Upper lobe of left lung (tissue), 6 donors: ENCODE results near the gene NAV2. TPM values are rescaled to one million over a fixed set of nuclear protein-coding genes. Genes with fewer than 3 reads are reported as not detected.

Experiments used
- ATAC-seq, 2 donors: fragments of 200-7000 bp; cut with Tn5 transposase; one replicate each; pipeline ENCODE4 v1.9.1; 2022; ENCODE audit warnings: mild to moderate bottlenecking in 2 of 2, moderate library complexity in 2 of 2; ENCODE audit not compliant: low FRiP score in 2 of 2
- DNase-seq, 2 donors: peaks; one replicate each; pipeline ENCODE4 v3.0.0-alpha.2; 2019 to 2020
- H3K27ac ChIP-seq, 4 donors: fragments of 200-600 bp; sonication (generic); one replicate each; pipeline ENCODE4 v1.5.1; 2016 to 2019
- H3K27me3 ChIP-seq, 4 donors: fragments of 200-600 bp; sonication (generic); one replicate each; pipeline ENCODE4 v1.5.1; 2017 to 2019
- H3K36me3 ChIP-seq, 4 donors: fragments of 200-600 bp; sonication (generic); one replicate each; pipeline ENCODE4 v1.5.1; 2016 to 2019
- H3K4me1 ChIP-seq, 4 donors: fragments of 200-600 bp; sonication (generic); one replicate each; pipeline ENCODE4 v1.5.1; 2018 to 2019
- H3K4me3 ChIP-seq, 4 donors: fragments of 200-600 bp; sonication (generic); one replicate each; pipeline ENCODE4 v1.5.1; 2017 to 2019; ENCODE audit warnings: mild to moderate bottlenecking in 2 of 4, moderate library complexity in 1 of 4
- H3K9me3 ChIP-seq, 4 donors: fragments of 200-600 bp; sonication (generic); one replicate each; pipeline ENCODE4 v1.5.1; 2018 to 2019
- CTCF ChIP-seq, 6 experiments: fragments of 450-650 bp in 4 of 6; fragments of 200-600 bp in 2 of 6; sonication (generic) in 2 of 6; IDR thresholded peaks; one replicate each; pipeline ENCODE4 v1.5.1; 2016 to 2019; ENCODE audit warnings: antibody characterized with exemption in 6 of 6
- EP300 ChIP-seq, 4 donors: sonication (generic); formaldehyde crosslinking; IDR thresholded peaks; one replicate each; pipeline ENCODE4 v1.5.1; 2017; ENCODE audit warnings: antibody characterized with exemption in 4 of 4, control low read depth in 2 of 4
- POLR2A ChIP-seq, 4 donors: fragments of 450-650 bp; IDR thresholded peaks; one replicate each; pipeline ENCODE4 v1.5.1; 2016 to 2017; ENCODE audit warnings: antibody characterized with exemption in 4 of 4, mild to moderate bottlenecking in 2 of 4
- POLR2AphosphoS5 ChIP-seq, 2 donors: sonication (generic); formaldehyde crosslinking; IDR thresholded peaks; one replicate each; pipeline ENCODE4 v1.5.1; 2017; ENCODE audit warnings: antibody characterized with exemption in 2 of 2
- WGBS, 2 donors: methylation state at CpG; one replicate each; pipeline ENCODE4 v1.1.5; 2017 to 2018; 5-methylcytosine and 5-hydroxymethylcytosine counted together
- total RNA-seq, 6 donors: library from RNA; depleted of rRNA in 4 of 6; stranded (reverse); fragments of >200 nt in 4 of 6; gene quantifications; one replicate each; pipeline versions ENCODE4 v1.1.0 to v1.2.1, GENCODE V29; 2016 to 2021
- donor health status: DM: no; HTN: no; CAD: no; lungs with moderate emphysema.
- donor health status: DM: no; HTN: yes; CAD: no; lungs with severe emphysema.

The NAV2 gene
- total RNA-seq, 6 donors from 2014 or later = 40.5 to 61.4 (median 52.3) TPM

GRCh38 chr11:19803506-19803998 is 90.9 kb downstream of the NAV2 start:
- Histone ChIP-seq H3K9me3 (no peaks in the 10 kb centered on the region), H3K36me3 (no peaks in the 10 kb centered on the region), H3K27ac (peak overlapping the region in 2 of 4 donors; percentile 60 to 73), H3K4me3 (no peak overlapping the region), H3K4me1 (peaks cover 11 to 30% (median 14%) of the 10 kb centered on the region in 4 donors), H3K27me3 (no peaks in the 10 kb centered on the region)
- TF ChIP-seq EP300 (IDR thresholded peaks at IDR 0.05) (peak in 2 of 4 donors; percentile 40 to 72), POLR2AphosphoS5 (IDR thresholded peaks at IDR 0.05) (peak in 1 of 2 donors; percentile 11), POLR2A (IDR thresholded peaks at IDR 0.05) (no peak), CTCF (IDR thresholded peaks at IDR 0.05) (no peak)
- WGBS, 2 donors = 63 to 70% methylated on average over 3 of the region's 3 CpGs
- peak in 1 of 2 donors; percentile 66 for DNase-seq
- peak; percentile 37 to 50 for ATAC-seq

DNA sequence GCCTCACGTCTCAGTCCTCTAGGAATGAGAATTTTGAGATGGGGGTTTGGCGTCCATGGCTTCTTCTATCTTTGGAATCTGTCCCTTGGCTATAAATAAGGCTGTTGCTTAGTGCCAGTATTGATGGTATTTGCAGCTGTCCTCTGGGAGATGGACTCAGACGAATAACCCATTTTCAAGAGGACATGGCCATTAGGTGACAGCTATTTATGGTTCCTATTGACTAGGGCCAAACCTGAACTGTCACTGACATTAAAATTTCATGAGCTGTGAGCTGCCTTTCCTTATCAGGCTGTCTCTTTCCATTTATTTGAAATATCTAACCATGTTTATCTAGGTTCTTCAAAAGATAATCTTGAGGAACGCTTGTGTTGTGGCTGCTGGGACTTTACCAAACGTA is 92.7 kb downstream of the NAV2 start:
- no peak overlapping the region for H3K27ac ChIP-seq
- no peaks in the 10 kb centered on the region for H3K27me3 ChIP-seq
- ATAC-seq (no peak), DNase-seq (no peak)
- no peaks in the 10 kb centered on the region for H3K9me3 ChIP-seq
- H3K4me3 ChIP-seq = no peak overlapping the region
- TF ChIP-seq CTCF (IDR thresholded peaks at IDR 0.05) (no peak), EP300 (IDR thresholded peaks at IDR 0.05) (no peak), POLR2A (IDR thresholded peaks at IDR 0.05) (no peak), POLR2AphosphoS5 (IDR thresholded peaks at IDR 0.05) (no peak)
- no peaks in the 10 kb centered on the region for H3K36me3 ChIP-seq
- H3K4me1 ChIP-seq = peaks cover 11 to 28% (median 13%) of the 10 kb centered on the region in 4 donors
- WGBS, 2 donors = 61 to 74% methylated on average over 4 to 5 of the region's 5 CpGs

DNA sequence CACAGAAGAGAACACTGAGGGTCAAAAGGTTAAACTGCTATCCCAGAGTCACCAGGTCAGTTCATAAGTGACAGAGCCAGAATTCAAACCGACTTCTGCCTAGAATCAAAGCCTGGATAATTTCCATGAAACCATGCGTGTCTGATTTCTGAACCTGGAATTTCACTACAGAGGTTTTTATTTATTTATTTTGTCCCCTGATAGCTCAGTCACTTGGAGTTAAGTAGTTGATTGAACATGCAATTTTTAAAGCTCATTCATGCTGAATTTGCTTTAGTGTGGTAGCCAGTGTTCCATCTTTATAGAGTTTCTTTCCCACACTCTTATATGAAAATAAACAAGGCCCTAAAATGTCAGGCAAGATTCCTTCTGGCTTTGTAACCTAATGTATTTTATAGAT is 93.2 kb downstream of the NAV2 start:
- H3K9me3 ChIP-seq = no peaks in the 10 kb centered on the region
- H3K27ac ChIP-seq = no peak overlapping the region
- H3K36me3 ChIP-seq = no peaks in the 10 kb centered on the region
- ATAC-seq (no peak), DNase-seq (no peak)
- WGBS, 2 donors = 66 to 71% methylated on average over 2 of the region's 2 CpGs
- peaks cover 10 to 27% (median 12%) of the 10 kb centered on the region in 4 donors for H3K4me1 ChIP-seq
- no peak overlapping the region for H3K4me3 ChIP-seq
- no peaks in the 10 kb centered on the region for H3K27me3 ChIP-seq
- TF ChIP-seq POLR2AphosphoS5 (IDR thresholded peaks at IDR 0.05) = no peak
- TF ChIP-seq POLR2A (IDR thresholded peaks at IDR 0.05) = no peak
- TF ChIP-seq CTCF (IDR thresholded peaks at IDR 0.05) = no peak
- TF ChIP-seq EP300 (IDR thresholded peaks at IDR 0.05) = no peak

- WGBS, 2 donors = 75 to 77% methylated on average over 2 of the region's 2 CpGs
- ATAC-seq (no peak), DNase-seq (no peak)
- Histone ChIP-seq H3K4me1 (peaks cover 6 to 27% (median 12%) of the 10 kb centered on the region in 4 donors), H3K36me3 (no peaks in the 10 kb centered on the region), H3K9me3 (no peaks in the 10 kb centered on the region), H3K27me3 (no peaks in the 10 kb centered on the region), H3K4me3 (no peak overlapping the region), H3K27ac (no peak overlapping the region)
- TF ChIP-seq POLR2AphosphoS5 (IDR thresholded peaks at IDR 0.05) (no peak), POLR2A (IDR thresholded peaks at IDR 0.05) (no peak), CTCF (IDR thresholded peaks at IDR 0.05) (no peak), EP300 (IDR thresholded peaks at IDR 0.05) (no peak)
Measured at GRCh38 chr11:19806251-19806650, 93.6 kb downstream of the NAV2 start.
